NCI-H1092 treated with DMSO at 0.1 percent for 48 hours (cell line): ENCODE results near the gene SSBP1.
"Not testable (repeated sequence)": the region's sequence is repeated elsewhere in the genome, so short reads cannot be mapped to it uniquely, and the experiment has no call there.

Source experiments
- DNase-seq: peaks from one replicate; lab custom pipeline; 2025; lab: John Stamatoyannopoulos, UW

SSBP1 gene

GRCh38 chr7:141709318-141709717 lies 28.8 kb upstream of the SSBP1 start:
- DNase-seq: no peak

GRCh38 chr7:141709749-141710148 lies 28.4 kb upstream of the SSBP1 start:
- DNase-seq: no peak

- no peak for DNase-seq
These were observed 27.9 kb upstream of the SSBP1 start for GRCh38 chr7:141710301-141710700.

GRCh38 chr7:141712603-141713255 lies 25.4 kb upstream of the SSBP1 start:
- DNase-seq: no peak

- DNase-seq: no peak
These were observed 24.3 kb upstream of the SSBP1 start for GRCh38 chr7:141713890-141714289.

- DNase-seq: no peak
These were observed 23.6 kb upstream of the SSBP1 start for GRCh38 chr7:141714571-141714970.

- DNase-seq: no peak
These were observed 23.1 kb upstream of the SSBP1 start for GRCh38 chr7:141715018-141715417.

- no peak for DNase-seq
These were observed 22.1 kb upstream of the SSBP1 start for GRCh38 chr7:141715794-141716689.

GRCh38 chr7:141717450-141717849 lies 20.7 kb upstream of the SSBP1 start:
- DNase-seq: no peak

- no peak for DNase-seq
These were observed 15.6 kb upstream of the SSBP1 start for GRCh38 chr7:141722529-141722928.

GRCh38 chr7:141729020-141729419 lies 9.1 kb upstream of the SSBP1 start:
- no peak for DNase-seq

- no peak for DNase-seq
These were observed 6.5 kb upstream of the SSBP1 start for GRCh38 chr7:141731476-141732149.

GRCh38 chr7:141737118-141737835 lies 881 bp upstream of the SSBP1 start:
- DNase-seq: peak; percentile 41

GRCh38 chr7:141738592-141739013 lies 445 bp downstream of the SSBP1 start:
- no peak for DNase-seq

GRCh38 chr7:141739250-141739649 lies 1.1 kb downstream of the SSBP1 start:
- no peak for DNase-seq

GRCh38 chr7:141742229-141742628 lies 4.1 kb downstream of the SSBP1 start:
- DNase-seq: no peak

GRCh38 chr7:141744131-141744530 lies 6.0 kb downstream of the SSBP1 start:
- DNase-seq: no peak

- no peak for DNase-seq
These were observed 10.2 kb downstream of the SSBP1 start for GRCh38 chr7:141748396-141748795.

GRCh38 chr7:141751904-141752303 lies 13.7 kb downstream of the SSBP1 start:
- DNase-seq: not testable (repeated sequence)

GRCh38 chr7:141752634-141753033 lies 14.5 kb downstream of the SSBP1 start:
- no peak for DNase-seq

- DNase-seq: peak; percentile 39
These were observed 16.8 kb downstream of the SSBP1 start for GRCh38 chr7:141754939-141755338.

GRCh38 chr7:141763797-141764196 lies 25.6 kb downstream of the SSBP1 start, which contains the start of gene TAS2R3:
Gene TAS2R3 (plus strand): TSS chr7:141764097. CDS start chr7:141764159, 62 bp downstream.
- DNase-seq: no peak
